ENCODE measurements around the gene TSHZ2.

TSHZ2 gene

GRCh38 chr20:53030061-53030460, 57.9 kb downstream of the TSHZ2 start:
- no peak for TF ChIP-seq CTCF (IDR thresholded peaks at IDR 0.05; ENCODE audit: insufficient read depth, low read length, missing control alignments)
- no peak overlapping the region for H3K4me3 ChIP-seq (ENCODE audit: low read depth, low read length)
- ChIA-PET CTCF (no interaction called here), POLR2A (no interaction called here)
- no peak for DNase-seq (ENCODE audit: low read depth, low spot score)

- CTCF ChIA-PET, result no interaction called here
- POLR2A ChIA-PET, result no interaction called here
- TF ChIP-seq CTCF (IDR thresholded peaks at IDR 0.05; ENCODE audit: insufficient read depth, low read length, missing control alignments), result no peak
- DNase-seq (ENCODE audit: low read depth, low spot score), result no peak
- H3K4me3 ChIP-seq (ENCODE audit: low read depth, low read length), result no peak overlapping the region
Measured at GRCh38 chr20:53032046-53032445, 59.9 kb downstream of the TSHZ2 start.

GRCh38 chr20:53032478-53032932, 60.3 kb downstream of the TSHZ2 start:
- ChIA-PET CTCF (no interaction called here), POLR2A (no interaction called here)
- no peak overlapping the region for H3K4me3 ChIP-seq (ENCODE audit: low read depth, low read length)
- no peak for DNase-seq (ENCODE audit: low read depth, low spot score)
- TF ChIP-seq CTCF (IDR thresholded peaks at IDR 0.05; ENCODE audit: insufficient read depth, low read length, missing control alignments), result no peak

- ChIA-PET POLR2A (no interaction called here), CTCF (no interaction called here)
- DNase-seq (ENCODE audit: low read depth, low spot score), result no peak
- no peak overlapping the region for H3K4me3 ChIP-seq (ENCODE audit: low read depth, low read length)
- no peak for TF ChIP-seq CTCF (IDR thresholded peaks at IDR 0.05; ENCODE audit: insufficient read depth, low read length, missing control alignments)
Measured at GRCh38 chr20:53033176-53033575, 61.0 kb downstream of the TSHZ2 start.

- no peak for TF ChIP-seq CTCF (IDR thresholded peaks at IDR 0.05; ENCODE audit: insufficient read depth, low read length, missing control alignments)
- H3K4me3 ChIP-seq (ENCODE audit: low read depth, low read length), result no peak overlapping the region
- CTCF ChIA-PET, result no interaction called here
- no peak for DNase-seq (ENCODE audit: low read depth, low spot score)
- POLR2A ChIA-PET, result no interaction called here
Measured at GRCh38 chr20:53034899-53035298, 62.7 kb downstream of the TSHZ2 start.

GRCh38 chr20:53036992-53037391, 64.8 kb downstream of the TSHZ2 start:
- no peak overlapping the region for H3K4me3 ChIP-seq (ENCODE audit: low read depth, low read length)
- no peak for TF ChIP-seq CTCF (IDR thresholded peaks at IDR 0.05; ENCODE audit: insufficient read depth, low read length, missing control alignments)
- ChIA-PET POLR2A (no interaction called here), CTCF (no interaction called here)
- no peak for DNase-seq (ENCODE audit: low read depth, low spot score)

All from AG04449 (cell line).